ENCODE data around the gene NXT1.
"Not testable (repeated sequence)": the region's sequence is repeated elsewhere in the genome, so short reads cannot be mapped to it uniquely, and the experiment has no call there.

Gene NXT1

GRCh38 chr20:23350196-23350903, at the start of gene NXT1:
TSS of gene NXT1 (plus strand) at chr20:23350791. CDS start at chr20:23354042, 3,251 bp downstream.
- peak; percentile 99 for DNase-seq

GRCh38 chr20:23301436-23302050, 49.0 kb upstream of the NXT1 start:
- no peak for DNase-seq

DNA sequence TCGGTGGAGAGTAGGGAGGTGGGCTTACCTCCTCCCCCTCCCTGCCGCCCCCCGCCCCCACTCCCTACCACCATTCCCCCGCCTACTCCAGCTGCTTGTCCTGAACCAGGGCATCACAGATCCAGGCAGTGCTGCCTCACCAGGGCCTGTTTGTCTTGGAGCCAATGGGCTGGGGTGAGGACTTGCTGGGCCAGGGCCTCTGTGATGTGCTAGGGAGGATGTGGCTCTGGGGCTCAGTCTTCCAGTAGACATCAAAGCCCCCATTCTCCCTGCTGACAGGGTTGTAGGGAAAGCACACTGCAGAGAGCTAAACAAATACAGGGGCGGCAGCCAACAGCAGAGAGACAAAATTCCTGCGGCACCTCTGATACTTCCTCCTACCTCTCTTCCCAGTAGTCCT, 48.2 kb upstream of the NXT1 start:
- no peak for DNase-seq

DNA sequence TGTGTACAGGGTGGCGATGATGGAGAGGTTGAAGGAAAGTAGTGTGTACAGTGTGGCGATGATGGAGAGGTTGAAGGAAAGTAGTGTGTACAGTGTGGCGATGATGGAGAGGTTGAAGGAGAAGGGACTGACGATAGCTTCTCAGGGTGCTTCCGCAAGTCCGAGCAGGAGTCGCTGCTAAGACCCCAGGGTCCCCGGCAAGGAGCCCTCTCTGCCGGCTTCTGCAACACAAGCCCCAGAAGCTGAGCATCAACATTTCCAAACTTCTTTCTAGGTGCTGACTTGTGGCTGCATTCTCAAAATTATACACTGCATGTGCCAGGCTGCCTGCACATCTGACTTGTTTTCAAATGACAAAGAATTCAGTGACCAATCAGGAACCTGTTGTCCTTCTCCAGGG, 47.8 kb upstream of the NXT1 start:
- no peak for DNase-seq

DNA sequence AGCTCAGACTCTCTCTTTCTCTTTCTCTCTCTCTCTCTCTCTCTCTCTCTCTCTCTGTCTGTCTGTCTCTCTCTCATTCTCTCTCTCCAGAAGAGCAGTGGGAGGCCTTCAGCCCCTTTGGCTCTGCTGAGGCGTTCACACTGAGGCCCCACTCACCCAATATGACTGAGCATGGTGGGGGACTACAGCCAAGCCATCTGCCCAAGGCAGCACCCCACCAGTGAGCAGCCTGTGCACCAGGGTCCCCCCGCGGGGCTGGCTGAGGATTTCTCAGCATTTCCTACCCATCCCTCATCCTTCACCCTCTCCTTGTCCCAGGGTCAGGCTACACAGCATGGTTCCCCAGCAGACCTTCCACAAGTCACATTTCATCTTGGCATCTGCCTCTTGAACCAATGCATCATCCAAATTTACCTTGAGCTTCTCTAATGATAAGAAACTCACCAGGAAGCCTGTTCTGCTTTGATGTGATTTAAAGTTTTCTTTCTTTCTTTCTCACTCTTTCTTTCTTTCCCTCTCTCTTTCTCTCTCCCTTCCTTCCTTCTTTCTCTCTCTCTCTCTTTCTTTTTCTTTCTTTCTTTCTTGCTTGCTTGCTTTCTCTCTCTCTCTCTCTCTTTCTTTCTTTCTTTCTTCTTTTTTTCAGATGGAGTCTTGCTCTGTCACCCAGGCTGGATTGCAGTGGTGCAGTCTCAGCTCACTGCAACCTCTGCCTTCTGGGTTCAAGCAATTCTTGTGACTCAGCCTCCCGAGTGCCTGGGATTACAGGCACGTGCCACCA, 47.1 kb upstream of the NXT1 start:
- DNase-seq: no peak

- DNase-seq: no peak
Observed at GRCh38 chr20:23304616-23305015, 46.0 kb upstream of the NXT1 start.

DNA sequence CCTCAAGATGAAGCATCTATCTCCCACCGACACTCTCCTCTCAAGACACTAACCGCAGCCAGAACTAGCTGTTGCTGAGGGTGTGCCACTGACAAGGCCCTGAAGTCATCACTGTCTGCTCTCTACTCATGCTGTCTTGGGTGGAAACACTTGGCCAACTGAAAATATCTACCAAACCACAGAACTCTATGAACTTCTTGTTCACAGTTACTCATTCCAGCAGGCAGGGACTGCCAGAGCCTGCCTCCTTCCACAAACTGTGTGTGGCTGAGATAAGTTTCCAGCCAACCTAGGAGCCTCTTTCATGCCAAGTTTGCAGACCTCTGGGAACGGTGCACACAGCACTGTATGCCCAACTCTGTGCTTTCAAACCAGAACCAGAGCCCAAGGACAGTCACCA, 45.5 kb upstream of the NXT1 start:
- no peak for DNase-seq

DNA sequence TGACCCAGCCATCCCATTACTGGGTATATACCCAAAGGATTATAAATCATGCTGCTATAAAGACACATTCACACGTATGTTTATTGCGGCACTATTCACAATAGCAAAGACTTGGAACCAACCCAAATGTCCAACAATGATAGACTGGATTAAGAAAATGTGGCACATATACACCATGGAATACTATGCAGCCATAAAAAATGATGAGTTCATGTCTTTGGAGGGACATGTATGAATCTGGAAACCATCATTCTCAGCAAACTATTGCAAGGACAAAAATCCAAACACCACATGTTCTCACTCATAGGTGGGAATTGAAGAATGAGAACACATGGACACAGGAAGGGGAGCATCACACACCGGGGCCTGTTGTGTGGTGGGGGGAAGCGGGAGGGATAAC, 43.2 kb upstream of the NXT1 start:
- DNase-seq: not testable (repeated sequence)

- no peak for DNase-seq
Observed at GRCh38 chr20:23308024-23308423, 42.6 kb upstream of the NXT1 start.

DNA sequence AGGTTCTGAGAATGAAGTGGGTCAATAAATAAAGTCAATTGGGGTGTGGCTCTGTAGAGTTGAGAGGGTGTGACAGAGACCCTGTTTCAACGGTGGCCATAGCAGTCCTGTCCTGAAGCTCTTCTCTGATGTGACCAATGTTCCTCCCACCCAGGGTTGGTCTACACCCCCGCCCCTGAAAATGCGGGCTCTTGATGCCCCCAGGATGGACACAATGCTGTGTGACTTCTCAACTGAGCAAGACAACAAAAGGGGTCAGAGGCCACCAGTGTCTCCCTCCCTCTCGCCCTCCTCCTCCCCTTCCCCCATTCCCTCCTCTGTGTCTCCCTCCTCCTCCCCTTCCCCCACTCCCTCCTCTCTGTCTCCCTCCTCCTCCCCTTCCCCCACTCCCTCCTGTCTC, 41.7 kb upstream of the NXT1 start:
- no peak for DNase-seq

DNA sequence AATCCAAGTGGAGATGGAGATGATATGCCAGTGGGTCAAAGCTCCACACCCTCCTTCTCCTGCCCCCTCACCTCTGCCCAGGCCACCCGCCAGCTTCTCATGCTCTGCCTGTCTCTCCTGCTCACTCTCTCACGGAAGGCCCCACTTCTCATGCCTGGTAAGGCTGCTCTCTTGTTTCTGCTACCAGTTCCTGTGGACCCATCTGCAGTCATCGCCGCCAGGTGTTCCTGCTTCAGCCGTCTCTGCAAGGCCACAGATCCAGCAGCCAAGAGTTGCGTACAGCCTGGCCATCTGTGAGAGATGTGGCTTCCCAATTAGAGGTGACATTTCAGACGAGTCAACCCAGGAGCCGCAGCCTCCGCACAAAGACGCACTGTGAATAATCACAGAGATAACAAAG, 40.8 kb upstream of the NXT1 start:
- DNase-seq: no peak

DNA sequence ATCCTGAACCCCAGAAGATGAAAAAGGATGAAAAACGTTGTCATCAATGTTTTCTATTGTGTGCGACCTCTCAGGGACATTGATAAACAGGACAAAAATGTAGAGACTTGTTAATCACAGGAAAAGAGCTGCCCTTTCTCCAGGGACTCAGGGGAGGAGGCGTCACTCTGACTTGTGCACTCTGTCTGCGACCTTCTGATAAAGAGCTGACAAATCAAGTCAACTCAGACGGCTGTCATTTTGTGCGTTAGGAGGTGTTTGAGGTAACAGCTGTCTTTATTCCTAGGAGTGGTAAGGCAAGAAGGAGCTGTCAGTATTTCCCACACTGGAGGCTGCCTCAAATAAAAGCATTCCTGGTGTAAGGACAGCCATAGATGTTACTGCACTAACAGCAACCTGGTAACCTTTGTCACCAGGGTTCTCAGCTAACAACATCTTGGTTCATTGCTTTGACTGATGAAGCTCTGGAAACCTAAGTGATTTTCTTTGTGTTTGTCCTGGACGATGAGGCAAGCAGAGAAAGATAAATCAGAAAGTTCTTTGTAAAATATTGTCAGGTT, 38.6 kb upstream of the NXT1 start:
- no peak for DNase-seq

DNA sequence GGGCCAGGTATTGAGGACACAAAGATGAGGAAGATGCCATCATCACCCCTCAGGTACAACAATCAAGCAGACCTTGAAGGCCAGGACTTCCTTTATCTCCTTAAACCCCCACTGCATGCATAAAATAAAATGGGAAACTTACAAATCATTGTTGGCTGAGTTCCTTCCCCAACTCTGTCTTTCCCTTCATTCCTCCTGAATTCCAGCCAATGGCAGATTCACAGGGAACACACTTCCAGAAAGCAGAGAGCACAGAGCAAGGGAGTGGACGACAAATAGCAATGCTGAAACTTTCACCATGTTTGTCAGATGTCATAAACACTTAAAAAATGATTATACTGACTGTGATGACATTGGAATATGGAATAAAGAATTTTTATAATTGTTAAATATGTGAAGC, 37.3 kb upstream of the NXT1 start:
- no peak for DNase-seq

- DNase-seq: no peak
Observed at GRCh38 chr20:23314699-23315098, 35.9 kb upstream of the NXT1 start.

GRCh38 chr20:23315099-23315498, 35.5 kb upstream of the NXT1 start:
- DNase-seq: no peak

DNA sequence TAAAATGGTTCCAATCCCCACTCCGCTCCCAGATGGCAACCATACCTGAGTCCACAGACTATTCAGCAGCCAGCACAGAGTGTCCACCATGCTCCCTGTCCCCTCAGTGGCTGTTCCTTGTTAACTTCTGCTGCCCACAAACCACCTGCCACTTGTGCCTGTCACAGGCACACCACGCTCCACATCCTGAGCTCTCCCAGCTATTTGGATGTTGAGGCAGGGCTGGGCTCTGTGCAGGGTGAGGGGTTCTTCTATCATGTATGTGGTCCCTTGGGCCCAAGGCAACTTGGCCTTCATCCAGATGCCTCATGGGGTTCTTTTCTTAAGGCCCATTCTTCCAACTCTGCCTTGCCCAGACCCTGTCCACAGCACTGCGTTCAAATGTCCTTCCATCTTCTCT, 34.0 kb upstream of the NXT1 start:
- DNase-seq: no peak

DNA sequence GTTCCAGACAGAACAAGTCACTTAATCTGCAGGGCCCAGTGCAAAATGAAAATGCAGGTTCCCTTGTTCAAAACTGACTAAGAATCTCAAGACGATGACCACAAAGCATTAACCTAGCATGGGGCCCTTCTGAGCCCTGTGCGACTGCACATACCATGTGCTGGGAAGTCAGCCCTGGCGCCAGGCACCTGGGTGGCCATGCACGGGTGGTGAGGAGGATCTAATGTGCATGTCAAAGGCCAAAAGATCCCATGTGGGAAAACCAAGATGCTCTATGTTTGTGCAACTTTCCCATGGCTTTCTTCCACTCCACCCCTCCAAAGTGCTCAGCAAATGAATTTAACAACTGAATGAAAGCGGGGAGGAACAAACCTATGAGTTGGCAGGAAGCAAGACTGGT, 33.5 kb upstream of the NXT1 start:
- no peak for DNase-seq

DNA sequence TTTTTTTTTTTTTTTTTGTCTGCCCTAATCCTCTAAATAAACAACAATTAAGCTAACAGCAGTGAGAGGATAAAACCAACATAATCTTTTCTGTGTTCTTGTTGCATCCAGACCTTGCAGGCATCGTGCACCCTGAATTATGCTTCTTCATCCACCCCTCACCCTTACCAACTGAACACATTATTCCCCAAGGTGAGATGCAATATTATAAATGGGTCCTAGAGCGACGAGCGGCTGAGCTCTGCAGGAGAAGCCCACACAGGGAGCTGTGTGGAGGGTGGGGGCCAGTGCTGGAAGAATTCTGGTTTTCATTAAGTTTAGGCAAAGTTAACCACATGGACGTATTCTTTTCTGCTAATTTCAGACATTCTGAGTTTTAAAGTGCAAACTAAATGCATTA, 32.2 kb upstream of the NXT1 start:
- no peak for DNase-seq

DNA sequence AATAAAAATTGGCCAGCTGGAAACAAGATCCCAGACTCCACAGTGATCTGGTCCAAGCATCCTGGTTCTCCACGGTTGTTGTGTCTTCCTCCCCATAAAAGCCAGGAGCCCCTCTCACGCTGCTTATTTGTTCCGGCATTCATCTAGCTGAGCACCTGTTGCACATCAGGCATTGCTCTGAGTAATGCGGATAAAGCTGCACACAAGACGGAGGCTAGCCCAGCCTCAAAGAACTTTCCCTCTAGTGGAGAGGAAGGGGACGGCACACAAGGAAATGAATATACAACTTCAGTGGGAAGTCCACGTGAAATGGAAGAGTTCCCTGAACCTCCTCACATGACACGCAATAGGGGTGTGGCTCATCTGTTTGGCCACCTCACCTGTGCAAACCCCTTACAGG, 30.3 kb upstream of the NXT1 start:
- DNase-seq: peak in 1 of 2 experiments; percentile 36

DNA sequence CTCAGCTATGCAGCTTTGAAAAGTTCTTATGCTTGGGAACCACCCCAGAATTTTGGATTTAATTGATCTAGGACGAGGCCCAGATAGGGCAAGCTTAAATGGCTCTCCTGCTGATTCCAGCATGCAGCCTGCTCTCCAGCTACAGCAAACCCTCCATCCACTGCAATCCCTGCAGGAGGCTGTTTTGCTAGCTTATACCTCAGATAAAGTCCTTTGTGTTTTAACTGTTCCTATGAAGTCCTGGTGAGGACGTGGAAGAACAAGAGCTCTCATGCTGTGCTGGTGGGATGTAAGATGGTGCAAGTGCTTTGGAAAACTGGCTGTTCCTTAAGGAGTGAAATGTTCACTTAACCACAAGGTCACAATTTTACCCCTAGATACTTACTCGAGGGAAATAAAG, 25.5 kb upstream of the NXT1 start:
- no peak for DNase-seq

- no peak for DNase-seq
Observed at GRCh38 chr20:23326774-23327173, 23.8 kb upstream of the NXT1 start.

DNA sequence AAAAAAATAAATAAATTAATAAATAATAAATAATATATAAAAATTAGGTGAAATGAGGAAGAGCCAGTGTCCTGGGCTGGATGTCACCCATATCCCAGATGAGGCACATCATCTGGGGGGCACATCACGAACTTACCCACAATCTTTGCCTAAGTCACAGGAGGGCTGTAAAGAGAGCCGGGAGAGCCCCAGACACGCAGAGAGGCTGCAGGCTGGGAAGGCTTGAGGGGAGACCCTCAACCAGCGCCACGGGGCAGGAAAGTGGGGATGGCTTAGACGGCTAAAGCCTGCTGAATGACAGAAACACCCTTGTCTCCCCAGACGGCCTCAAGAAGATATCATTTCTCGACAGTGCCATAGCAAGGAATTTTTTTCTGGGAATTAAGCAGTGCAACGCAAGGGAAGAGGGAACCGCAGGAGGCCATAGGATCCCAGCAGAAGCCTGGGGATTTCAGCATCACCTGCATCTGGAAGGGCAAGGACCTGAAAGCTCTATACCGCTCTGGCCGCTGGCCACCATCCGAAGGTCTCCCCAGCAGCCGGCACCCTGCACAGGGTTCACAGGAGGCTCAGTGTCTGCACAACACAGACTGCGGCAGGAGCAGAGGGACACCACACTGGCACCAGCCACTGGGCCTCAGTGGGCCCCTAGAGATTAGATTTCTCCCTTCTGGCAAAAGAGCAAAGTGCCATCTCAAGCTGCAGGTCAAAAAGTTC, 22.8 kb upstream of the NXT1 start:
- DNase-seq: no peak
